H1 (cell line): ENCODE data around the gene SLC28A2. TPM values are rescaled to one million over a fixed set of nuclear protein-coding genes. Genes with fewer than 3 reads are reported as not detected.

Experiments used
- CTCF ChIA-PET: fragments of 300-600 bp; sonication (Branson Sonifier 250); formaldehyde crosslinking; loops from one replicate; lab custom pipeline; 2021; ENCODE audit not compliant: partially characterized antibody; lab: Charles Lee
- POLR2A ChIA-PET: fragments of 300-600 bp; sonication (Branson Sonifier 250); formaldehyde crosslinking; loops from one replicate; lab custom pipeline; 2021; ENCODE audit warnings: inconsistent platforms; ENCODE audit not compliant: partially characterized antibody; lab: Charles Lee
- DNase-seq, 2 experiments: peaks; one replicate each; pipeline versions ENCODE4 v3.0.0 to v3.0.0-alpha.2; 2010 to 2022; ENCODE audit warnings: low spot score in 2 of 2, low read depth in 1 of 2, mixed read lengths in 1 of 2
- FAIRE-seq: peaks from 2 replicates; lab custom pipeline; 2011; peaks lifted over from hg19 to GRCh38; lab: Jason Lieb, UNC
- H2AFZ ChIP-seq: 2 replicates; pipeline ENCODE4 v1.8.1; 2012; ENCODE audit warnings: low read length, inconsistent platforms
- H2AK5ac ChIP-seq: 2 replicates; pipeline ENCODE4 v1.6.1; 2013; ENCODE audit warnings: low read depth, low read length
- H2BK120ac ChIP-seq: replicated peaks from 2 replicates; pipeline ENCODE3; 2013; ENCODE audit warnings: low read depth, low read length, inconsistent platforms
- H2BK12ac ChIP-seq: 2 replicates; pipeline ENCODE4 v1.6.1; 2013; ENCODE audit warnings: low read depth, low read length
- H2BK15ac ChIP-seq: 2 replicates; pipeline ENCODE4 v1.6.1; 2013; ENCODE audit warnings: low read length
- H2BK20ac ChIP-seq: 2 replicates; pipeline ENCODE4 v1.6.1; 2013; ENCODE audit warnings: low read length
- H2BK5ac ChIP-seq: 2 replicates; pipeline ENCODE4 v1.6.1; 2013; ENCODE audit warnings: low read depth, low read length
- H3K14ac ChIP-seq: 2 replicates; pipeline ENCODE4 v1.6.1; 2013; ENCODE audit warnings: inconsistent platforms; ENCODE audit not compliant: insufficient read length
- H3K18ac ChIP-seq: 2 replicates; pipeline ENCODE4 v1.6.1; 2013; ENCODE audit warnings: low read length; ENCODE audit errors: extremely low read depth
- H3K23ac ChIP-seq: 2 replicates; pipeline ENCODE4 v1.6.1; 2013; ENCODE audit warnings: inconsistent platforms; ENCODE audit not compliant: insufficient read length
- H3K23me2 ChIP-seq: 2 replicates; pipeline ENCODE4 v1.6.1; 2013; ENCODE audit warnings: low read depth, low read length
- H3K27ac ChIP-seq: 2 replicates; pipeline ENCODE4 v1.6.1; 2011; ENCODE audit warnings: low read depth, low read length, inconsistent platforms
- H3K27me3 ChIP-seq, 4 experiments: replicated peaks in 1 of 4; 1 replicate in 1 of 4; 2 replicates in 3 of 4; pipeline versions ENCODE4 v1.6.1 to v1.8.1; 2011 to 2013; ENCODE audit warnings: low read length in 3 of 4, mild to moderate bottlenecking in 3 of 4, inconsistent platforms in 2 of 4, mixed read lengths in 2 of 4, moderate library complexity in 1 of 4; ENCODE audit not compliant: control insufficient read depth in 3 of 4, insufficient read depth in 3 of 4; ENCODE audit errors: extremely low read depth in 1 of 4
- H3K36me3 ChIP-seq, 4 experiments: 2 replicates each; pipeline versions ENCODE4 v1.6.1 to v1.8.1; 2011 to 2013; ENCODE audit warnings: mild to moderate bottlenecking in 4 of 4, low read length in 3 of 4, moderate library complexity in 2 of 4, control low read depth in 1 of 4, inconsistent platforms in 1 of 4; ENCODE audit not compliant: insufficient read depth in 4 of 4, control insufficient read depth in 2 of 4
- H3K4ac ChIP-seq: replicated peaks from 2 replicates; pipeline ENCODE3; 2013; ENCODE audit warnings: low read length, low read depth, mixed read lengths, inconsistent platforms; ENCODE audit not compliant: insufficient read length
- H3K4me1 ChIP-seq, 4 experiments: replicated peaks in 1 of 4; 1 replicate in 1 of 4; 2 replicates in 3 of 4; pipeline versions ENCODE4 v1.6.1 to v1.8.1; 2011 to 2013; ENCODE audit warnings: low read length in 3 of 4, inconsistent platforms in 2 of 4, mixed read lengths in 1 of 4; ENCODE audit not compliant: insufficient read depth in 4 of 4, control insufficient read depth in 3 of 4
- H3K4me2 ChIP-seq, 2 experiments: 2 replicates each; pipeline versions ENCODE4 v1.6.1 to v1.8.1; 2011 to 2013; ENCODE audit warnings: low read depth in 2 of 2, low read length in 2 of 2, control low read depth in 1 of 2, inconsistent platforms in 1 of 2, mild to moderate bottlenecking in 1 of 2; ENCODE audit not compliant: insufficient read depth in 1 of 2
- H3K4me3 ChIP-seq, 4 experiments: fragments of 200-600, 300-600 bp in 1 of 4; sonication (generic), shearing (Covaris generic), sonication (Bioruptor Twin) in 1 of 4; 2 replicates each; pipeline versions ENCODE4 v1.5.1 to v1.8.1; 2011 to 2016; ENCODE audit warnings: low read length in 4 of 4, low read depth in 3 of 4, control low read depth in 2 of 4, inconsistent platforms in 2 of 4, mild to moderate bottlenecking in 2 of 4, mixed read lengths in 1 of 4, moderate library complexity in 1 of 4; ENCODE audit not compliant: insufficient read depth in 2 of 4; ENCODE audit errors: extremely low read depth in 1 of 4
- H3K56ac ChIP-seq: replicated peaks from 2 replicates; pipeline ENCODE3; 2013; ENCODE audit warnings: low read depth, mild to moderate bottlenecking, mixed read lengths, low read length, inconsistent platforms; ENCODE audit not compliant: insufficient read length
- H3K79me1 ChIP-seq: 2 replicates; pipeline ENCODE4 v1.6.1; 2013; ENCODE audit warnings: low read depth, low read length, control low read depth
- H3K79me2 ChIP-seq, 2 experiments: 2 replicates each; pipeline versions ENCODE4 v1.6.1 to v1.8.1; 2012 to 2013; ENCODE audit warnings: low read length in 2 of 2, mild to moderate bottlenecking in 2 of 2, inconsistent platforms in 1 of 2; ENCODE audit not compliant: insufficient read depth in 2 of 2, control insufficient read depth in 1 of 2
- H3K9ac ChIP-seq, 4 experiments: replicated peaks in 1 of 4; 1 replicate in 1 of 4; 2 replicates in 3 of 4; pipeline versions ENCODE4 v1.6.1 to v1.8.1; 2011 to 2013; ENCODE audit warnings: low read depth in 3 of 4, low read length in 3 of 4, control low read depth in 2 of 4, mild to moderate bottlenecking in 2 of 4, moderate library complexity in 2 of 4, inconsistent platforms in 1 of 4; ENCODE audit errors: extremely low read depth in 1 of 4
- H3K9me3 ChIP-seq, 2 experiments: 2 replicates each; pipeline versions ENCODE4 v1.6.1 to v1.8.1; 2012 to 2013; ENCODE audit warnings: mild to moderate bottlenecking in 2 of 2, moderate library complexity in 2 of 2, control low read depth in 1 of 2, inconsistent platforms in 1 of 2, low read depth in 1 of 2, low read length in 1 of 2, mixed read lengths in 1 of 2; ENCODE audit not compliant: insufficient read depth in 2 of 2
- H4K20me1 ChIP-seq, 2 experiments: replicated peaks in 1 of 2; 2 replicates each; pipeline versions ENCODE3 to v1.8.1; 2011 to 2013; ENCODE audit warnings: inconsistent platforms in 2 of 2, low read length in 2 of 2, mild to moderate bottlenecking in 1 of 2; ENCODE audit not compliant: insufficient read depth in 2 of 2, control insufficient read depth in 1 of 2
- H4K5ac ChIP-seq: 2 replicates; pipeline ENCODE4 v1.6.1; 2013; ENCODE audit warnings: low read length, low read depth, mixed read lengths, inconsistent platforms; ENCODE audit not compliant: insufficient read length
- H4K8ac ChIP-seq: 2 replicates; pipeline ENCODE4 v1.8.0; 2013; ENCODE audit warnings: mild to moderate bottlenecking, moderate library complexity, low read length, inconsistent platforms; ENCODE audit not compliant: insufficient read depth; ENCODE audit errors: extremely low read depth
- H4K91ac ChIP-seq: replicated peaks from 2 replicates; pipeline ENCODE3; 2013; ENCODE audit warnings: low read length, mixed read lengths, inconsistent platforms; ENCODE audit not compliant: insufficient read length
- CEBPB ChIP-seq: IDR thresholded peaks from 2 replicates; pipeline ENCODE4 v1.6.1; 2012; ENCODE audit warnings: low read depth, low read length
- RAD21 ChIP-seq, 2 experiments: IDR thresholded peaks in 1 of 2; conservative IDR thresholded peaks in 1 of 2; 2 replicates each; pipeline ENCODE4 v1.6.1; 2011; ENCODE audit warnings: low read depth in 2 of 2, low read length in 2 of 2, improper control_type of control experiment in 1 of 2, inconsistent platforms in 1 of 2, mild to moderate bottlenecking in 1 of 2, moderate library complexity in 1 of 2
- WGBS, 2 experiments: shearing (Covaris generic) in 1 of 2; methylation state at CpG; one replicate each; pipeline versions ENCODE4 v1.1.6 to v1.1.7; 2013 to 2015; ENCODE audit warnings: low lambda C conversion rate in 2 of 2, mixed read lengths in 2 of 2, inconsistent platforms in 1 of 2, low coverage in 1 of 2, missing lambda C conversion rate in 1 of 2; ENCODE audit not compliant: insufficient replicate concordance in 2 of 2, insufficient coverage in 1 of 2, insufficient read length in 1 of 2; ENCODE audit errors: extremely low coverage in 1 of 2, missing lambda C conversion rate in 1 of 2; 5-methylcytosine and 5-hydroxymethylcytosine counted together
- polyA plus RNA-seq, 7 experiments: library from polyadenylated mRNA; depleted of rRNA in 3 of 7; stranded (reverse) in 5 of 7; unstranded in 2 of 7; fragments of >200 nt in 5 of 7; fragments of 200-250 nt in 2 of 7; gene quantifications; 1 replicate in 5 of 7; 2 replicates in 1 of 7; 4 replicates in 1 of 7; pipeline versions ENCODE4 v1.2.1 to v1.2.3, GENCODE V29; 2011 to 2013; ENCODE audit warnings: missing spikeins in 2 of 7, mixed read lengths in 2 of 7
- total RNA-seq: library from RNA; stranded (reverse); fragmentation: NEBNext Ultra II Directional; extraction: Animal tissue kit (Norgen Biotek cat#: 25700); gene quantifications from 2 replicates; pipeline ENCODE4 v1.2.1, GENCODE V29; 2021

The SLC28A2 gene
- total and polyA plus RNA-seq, 2 of the 8 experiments (the other 6 are each of a cell fraction or from before 2014, with no cell fraction given), result 0.11 TPM; not detected in 1

DNA sequence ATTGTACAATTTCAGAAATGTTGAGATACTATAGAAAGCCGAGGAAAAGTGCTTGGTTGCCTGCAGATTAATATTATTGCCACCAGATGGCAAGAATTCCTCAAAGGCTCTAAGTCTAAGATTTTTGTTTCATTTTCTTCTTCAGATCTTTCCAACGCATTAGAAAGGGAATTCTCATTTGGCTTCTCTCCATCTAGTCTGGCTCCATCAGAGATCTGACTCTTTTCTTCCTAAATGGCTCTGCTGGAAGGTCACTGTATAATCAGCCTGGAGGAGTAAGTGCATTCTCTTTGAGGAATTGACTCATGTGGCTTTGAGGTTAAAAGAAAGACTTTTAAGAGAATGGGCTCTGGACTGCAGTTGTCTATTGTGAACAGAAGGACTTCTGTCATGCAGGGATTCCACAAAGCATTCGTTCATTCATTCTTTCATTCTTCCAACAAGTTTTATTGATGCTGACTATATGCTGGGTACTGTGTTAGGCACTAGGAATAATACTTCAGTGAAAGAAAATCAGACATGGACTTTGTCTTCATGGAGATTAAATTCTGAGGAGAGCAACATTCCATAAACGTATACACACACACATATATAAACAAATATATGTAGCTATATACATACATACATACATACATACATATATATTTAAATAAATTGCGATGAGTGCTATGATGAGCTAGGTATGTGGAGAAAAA lies 55.3 kb downstream of the SLC28A2 start:
- H3K18ac ChIP-seq, result no peak overlapping the region
- no peak overlapping the region for H2AK5ac ChIP-seq
- H3K27me3 ChIP-seq, result no peaks in the 10 kb centered on the region
- H3K23ac ChIP-seq, result no peak overlapping the region
- DNase-seq, result no peak
- no peaks in the 10 kb centered on the region for H3K23me2 ChIP-seq
- FAIRE-seq, result no peak
- H2BK5ac ChIP-seq, result no peak overlapping the region
- H3K56ac ChIP-seq, result no peak overlapping the region
- H3K36me3 ChIP-seq, result no peaks in the 10 kb centered on the region
- H2BK20ac ChIP-seq, result no peak overlapping the region
- no peak overlapping the region for H3K27ac ChIP-seq
- H2BK15ac ChIP-seq, result no peak overlapping the region
- H2AFZ ChIP-seq, result no peak overlapping the region
- H3K4me1 ChIP-seq, result 0 out of 7 replicates have a peak, but pooled peaks cover 0 to 2% (median 0%) of the 10 kb centered on the region in 4 experiments
- H3K14ac ChIP-seq, result no peak overlapping the region
- no peak overlapping the region for H3K4me3 ChIP-seq
- no peak overlapping the region for H2BK120ac ChIP-seq
- H4K91ac ChIP-seq, result no peak overlapping the region
- H3K4ac ChIP-seq, result no peak overlapping the region
- no peaks in the 10 kb centered on the region for H3K9me3 ChIP-seq
- no peak overlapping the region for H3K9ac ChIP-seq
- no peaks in the 10 kb centered on the region for H3K79me1 ChIP-seq
- H4K20me1 ChIP-seq, result no peaks in the 10 kb centered on the region
- WGBS, 2 experiments, result 78% methylated on average over 5 of the region's 5 CpGs; no CpG with 5 or more reads in 1 of the 2 experiments
- CTCF ChIA-PET, result interaction anchor here (0.8 to 2.4 kb wide), 2 partner anchors 75 to 92 kb away, joined by 3 to 9 read pairs; no protein-coding TSS in a partner anchor
- POLR2A ChIA-PET, result no interaction called here
- H4K8ac ChIP-seq, result no peak overlapping the region
- no peak overlapping the region for H4K5ac ChIP-seq
- H3K79me2 ChIP-seq, result no peaks in the 10 kb centered on the region
- no peak overlapping the region for H2BK12ac ChIP-seq
- no peak overlapping the region for H3K4me2 ChIP-seq
- TF ChIP-seq RAD21 (IDR thresholded peaks at IDR 0.05 in 1 of 2, conservative IDR thresholded peaks at IDR 0.05 in 1 of 2; ENCODE audit: low read depth in 2 of 2, low read length in 2 of 2) (peak; percentile 31 to 33), CEBPB (no peak)
